Naive thymus-derived CD4-positive, alpha-beta T cell (primary cell): ENCODE measurements around the gene GLIS1. TPM values are rescaled to one million over a fixed set of nuclear protein-coding genes. Genes with fewer than 3 reads are reported as not detected.
"Not testable (repeated sequence)": the region's sequence is repeated elsewhere in the genome, so short reads cannot be mapped to it uniquely, and the experiment has no call there.

Experiments used
- ATAC-seq: fragments of 150-1000 bp; cut with Tn5 transposase; 2 replicates; pipeline ENCODE4 v1.10.0; 2021; ENCODE audit warnings: mild to moderate bottlenecking, moderate library complexity
- CTCF ChIA-PET: fragments of 350-600 bp; sonication (Branson Sonifier 250); formaldehyde crosslinking; loops from one replicate; lab custom pipeline; 2021; ENCODE audit warnings: antibody characterized with exemption; lab: Charles Lee
- POLR2A ChIA-PET: fragments of 350-600 bp; sonication (Branson Sonifier 250); formaldehyde crosslinking; loops from one replicate; lab custom pipeline; 2021; ENCODE audit warnings: antibody characterized with exemption, inconsistent platforms; lab: Charles Lee
- DNase-seq, 9 donors: peaks; one replicate each; pipeline versions ENCODE4 v3.0.0 to v3.0.0-alpha.2; 2020 to 2022; ENCODE audit warnings: mixed read lengths in 1 of 9
- H3K27ac ChIP-seq: one replicate; pipeline ENCODE4 v1.7.0; 2013; ENCODE audit warnings: mild to moderate bottlenecking, low read depth, low read length, moderate library complexity
- H3K27me3 ChIP-seq, 2 donors: one replicate each; pipeline ENCODE4 v1.7.0; 2013; ENCODE audit warnings: low read length in 2 of 2, mild to moderate bottlenecking in 2 of 2, moderate library complexity in 2 of 2; ENCODE audit not compliant: control insufficient read depth in 2 of 2, insufficient read depth in 2 of 2
- H3K36me3 ChIP-seq, 3 experiments: 1 replicate in 2 of 3; 2 replicates in 1 of 3; pipeline ENCODE4 v1.7.0; 2013; ENCODE audit warnings: low read length in 3 of 3, mild to moderate bottlenecking in 3 of 3, moderate library complexity in 1 of 3; ENCODE audit not compliant: insufficient read depth in 3 of 3, control insufficient read depth in 2 of 3
- H3K4me1 ChIP-seq, 2 donors: one replicate each; pipeline ENCODE4 v1.7.0; 2013; ENCODE audit warnings: low read length in 2 of 2, mild to moderate bottlenecking in 2 of 2, moderate library complexity in 1 of 2; ENCODE audit not compliant: control insufficient read depth in 2 of 2, insufficient read depth in 2 of 2
- H3K4me3 ChIP-seq: 2 replicates; pipeline ENCODE4 v1.7.0; 2013; ENCODE audit warnings: mild to moderate bottlenecking, low read length
- H3K9me3 ChIP-seq, 3 experiments: 1 replicate in 2 of 3; 2 replicates in 1 of 3; pipeline ENCODE4 v1.7.0; 2013; ENCODE audit warnings: low read length in 3 of 3; ENCODE audit not compliant: control insufficient read depth in 2 of 3
- H3K27ac Mint-ChIP-seq, 9 donors: one replicate each; pipeline ENCODE4 v1.8.0; 2020 to 2022; ENCODE audit warnings: mixed read lengths in 9 of 9, mild to moderate bottlenecking in 8 of 9, moderate library complexity in 5 of 9, inconsistent platforms in 2 of 9
- H3K27me3 Mint-ChIP-seq, 5 donors: one replicate each; pipeline ENCODE4 v1.8.0; 2021 to 2022; ENCODE audit warnings: mixed read lengths in 5 of 5, mild to moderate bottlenecking in 1 of 5
- H3K36me3 Mint-ChIP-seq, 5 donors: one replicate each; pipeline ENCODE4 v1.8.0; 2020 to 2022; ENCODE audit warnings: mixed read lengths in 5 of 5, mild to moderate bottlenecking in 3 of 5, inconsistent platforms in 1 of 5
- H3K4me1 Mint-ChIP-seq, 7 donors: one replicate each; pipeline ENCODE4 v1.8.0; 2020 to 2022; ENCODE audit warnings: mixed read lengths in 7 of 7, mild to moderate bottlenecking in 3 of 7, inconsistent platforms in 1 of 7
- H3K4me3 Mint-ChIP-seq, 10 donors: one replicate each; pipeline ENCODE4 v1.8.0; 2020 to 2022; ENCODE audit warnings: mild to moderate bottlenecking in 10 of 10, mixed read lengths in 10 of 10, moderate library complexity in 6 of 10, inconsistent platforms in 2 of 10
- H3K9me3 Mint-ChIP-seq, 11 donors: one replicate each; pipeline ENCODE4 v1.8.0; 2020 to 2022; ENCODE audit warnings: mixed read lengths in 11 of 11, mild to moderate bottlenecking in 4 of 11, inconsistent platforms in 1 of 11, moderate library complexity in 1 of 11
- intact Hi-C, 2 donors: fragments of 100-400 bp; cut with micrococcal nuclease; formaldehyde crosslinking; loops; one replicate each; pipeline ENCODE4 v1.15.1; 2023
- polyA plus RNA-seq, 2 donors: library from polyadenylated mRNA; unstranded; fragments of 300-500 nt; fragmentation: Illumina TruSeq; gene quantifications; one replicate each; pipeline ENCODE4 v1.2.3, GENCODE V29; 2021
- total RNA-seq, 6 experiments: library from RNA in 5 of 6; stranded (reverse) in 5 of 6; gene quantifications; 1 replicate in 5 of 6; 2 replicates in 1 of 6; pipeline ENCODE4 v1.2.3 and lab custom pipeline; 2021 to 2026

GLIS1 gene
- total and polyA plus RNA-seq, 7 experiments from 2014 or later, result not detected

DNA sequence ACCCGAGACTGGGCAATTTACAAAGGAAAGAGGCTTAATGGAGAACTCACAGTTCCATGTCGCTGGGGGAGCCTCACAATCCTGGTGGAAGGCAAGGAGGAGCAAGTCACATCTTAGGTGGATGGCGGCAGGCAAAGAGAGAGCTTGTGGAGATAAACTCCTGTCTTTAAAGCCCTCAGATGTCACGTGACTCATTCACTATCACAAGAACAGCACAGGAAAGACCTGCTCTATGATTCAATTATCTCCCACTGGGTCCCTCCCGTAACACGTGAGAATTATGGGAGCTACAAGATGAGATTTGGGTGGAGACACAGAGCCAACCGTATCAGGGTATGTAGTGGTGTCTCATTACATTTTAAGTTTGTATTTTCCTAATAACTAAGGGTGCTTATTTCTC lies 21.5 kb upstream of the GLIS1 start:
- H3K9me3 ChIP-seq, H3K27ac Mint-ChIP-seq, DNase-seq, H3K4me3 Mint-ChIP-seq, ATAC-seq, H3K27me3 ChIP-seq, intact Hi-C loops, POLR2A ChIA-PET, H3K27me3 Mint-ChIP-seq, H3K4me1 ChIP-seq, H3K4me1 Mint-ChIP-seq, H3K36me3 ChIP-seq, H3K4me3 ChIP-seq, H3K27ac ChIP-seq, CTCF ChIA-PET: not testable (repeated sequence)
- Mint-ChIP-seq H3K9me3 (peaks cover 0 to 19% (median 4%) of the 10 kb centered on the region in 11 donors), H3K36me3 (peaks cover 3 to 46% (median 36%) of the 10 kb centered on the region in 5 donors)

DNA sequence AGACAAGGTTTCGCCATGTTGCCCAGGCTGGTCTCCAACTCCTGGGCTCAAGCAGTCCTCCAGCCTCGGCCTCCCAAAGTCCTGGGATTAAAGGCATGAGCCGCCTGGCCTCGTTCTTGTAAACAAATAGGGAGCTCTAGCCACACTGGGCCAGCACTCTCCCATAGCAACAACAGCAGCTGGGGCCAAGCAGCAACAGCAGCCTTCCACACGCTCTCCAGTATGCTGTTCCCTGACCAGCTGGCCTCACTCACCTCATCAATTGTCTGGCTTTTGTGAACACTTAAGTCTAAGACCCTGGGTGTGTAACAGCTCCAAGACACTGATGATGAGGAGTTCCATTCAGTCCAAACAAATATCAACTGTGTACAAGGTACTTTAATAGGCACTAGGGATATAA lies 16.9 kb upstream of the GLIS1 start:
- H3K4me1 ChIP-seq, result no peaks in the 10 kb centered on the region
- DNase-seq (no peak), ATAC-seq (no peak)
- Mint-ChIP-seq H3K27me3 (peaks cover 0 to 1% (median 0%) of the 10 kb centered on the region in 5 donors), H3K9me3 (no peaks in the 10 kb centered on the region), H3K4me1 (no peaks in the 10 kb centered on the region), H3K36me3 (peaks cover 0 to 11% (median 4%) of the 10 kb centered on the region in 5 donors), H3K4me3 (no peak overlapping the region), H3K27ac (no peak overlapping the region)
- H3K36me3 ChIP-seq, result no peaks in the 10 kb centered on the region
- CTCF ChIA-PET, result no interaction called here
- intact Hi-C loops, result no loop called here
- H3K27me3 ChIP-seq, result no peaks in the 10 kb centered on the region
- no peak overlapping the region for H3K27ac ChIP-seq
- POLR2A ChIA-PET, result no interaction called here
- no peaks in the 10 kb centered on the region for H3K9me3 ChIP-seq
- H3K4me3 ChIP-seq, result no peak overlapping the region

DNA sequence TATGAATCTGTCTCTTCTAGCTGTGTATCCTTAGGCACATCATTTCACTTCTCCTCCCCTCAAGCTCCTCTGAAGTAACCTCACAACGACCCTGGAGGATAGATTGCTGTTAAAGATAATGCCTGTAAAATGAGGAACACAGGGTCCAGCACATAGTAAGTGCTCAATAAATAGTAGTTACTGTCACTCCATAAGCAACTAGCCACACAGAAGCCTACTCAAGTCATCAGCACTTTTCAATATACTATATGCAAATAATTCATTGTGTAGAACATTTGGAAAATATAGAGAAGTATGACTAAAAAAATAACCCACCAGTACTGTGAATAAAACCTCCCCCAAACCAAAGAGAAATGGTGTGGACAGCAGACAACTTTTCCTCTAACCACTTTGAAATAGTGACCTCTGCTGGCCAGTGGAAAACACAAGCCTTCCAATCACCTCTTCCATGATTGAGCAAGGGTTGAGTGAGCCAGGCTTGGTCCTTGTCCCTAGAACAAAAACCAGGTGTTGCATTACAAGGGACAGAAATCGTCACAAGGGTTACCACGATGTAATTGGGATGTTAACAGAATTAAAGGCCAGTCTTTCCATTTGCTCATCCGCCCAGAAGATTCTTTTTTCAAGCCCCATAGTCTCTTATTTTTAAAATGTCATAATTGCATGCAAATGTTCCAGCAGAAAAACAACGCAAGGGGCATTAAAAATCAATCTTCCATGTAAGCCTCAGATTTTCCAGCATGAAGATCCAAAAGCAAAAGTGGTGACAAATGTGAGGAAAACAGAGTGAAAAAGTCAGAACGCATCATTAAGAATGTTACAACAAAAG lies 15.7 kb upstream of the GLIS1 start:
- ChIA-PET CTCF (interaction anchor here (0.6 kb wide), 1 partner anchor 239 kb away, joined by 4 read pairs; no protein-coding TSS in a partner anchor), POLR2A (no interaction called here)
- Histone ChIP-seq H3K9me3 (no peaks in the 10 kb centered on the region), H3K27ac (no peak overlapping the region), H3K4me3 (no peak overlapping the region), H3K27me3 (no peaks in the 10 kb centered on the region), H3K4me1 (no peaks in the 10 kb centered on the region), H3K36me3 (no peaks in the 10 kb centered on the region)
- peak in 2 of 9 donors; percentile 2 to 7 for DNase-seq
- no peaks in the 10 kb centered on the region for H3K4me1 Mint-ChIP-seq
- H3K27ac Mint-ChIP-seq, result no peak overlapping the region
- ATAC-seq, result no peak
- H3K27me3 Mint-ChIP-seq, result peaks cover 0 to 1% (median 0%) of the 10 kb centered on the region in 5 donors
- intact Hi-C loops, result loop anchor here (1.0 kb wide), 3 partner anchors 269 to 476 kb away; no protein-coding TSS in a partner anchor
- H3K9me3 Mint-ChIP-seq, result no peaks in the 10 kb centered on the region
- H3K4me3 Mint-ChIP-seq, result no peak overlapping the region
- peaks cover 0 to 4% (median 0%) of the 10 kb centered on the region in 5 donors for H3K36me3 Mint-ChIP-seq

DNA sequence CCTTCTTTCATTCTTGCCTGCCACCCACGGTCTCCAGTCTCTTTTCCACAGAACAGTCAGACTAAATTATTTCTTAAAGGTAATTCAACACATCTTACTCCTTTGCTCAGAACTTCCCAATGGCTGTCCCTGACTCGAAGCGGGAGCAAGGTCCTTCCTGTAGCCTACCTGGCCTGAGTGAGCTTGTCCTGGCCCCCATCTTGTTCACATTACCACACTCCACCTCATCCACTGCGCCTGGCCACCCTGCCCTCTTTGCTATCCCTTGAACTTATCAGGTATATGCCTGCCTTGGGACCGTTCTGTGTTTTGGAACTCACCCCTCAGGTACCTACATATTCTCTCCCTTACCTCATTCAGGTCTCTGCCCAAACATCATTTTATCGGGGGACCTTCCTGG lies 13.3 kb upstream of the GLIS1 start:
- Mint-ChIP-seq H3K4me1 (no peaks in the 10 kb centered on the region), H3K4me3 (no peak overlapping the region), H3K27me3 (peaks cover 0 to 13% (median 0%) of the 10 kb centered on the region in 5 donors), H3K27ac (no peak overlapping the region), H3K36me3 (no peaks in the 10 kb centered on the region), H3K9me3 (no peaks in the 10 kb centered on the region)
- Histone ChIP-seq H3K27me3 (no peaks in the 10 kb centered on the region), H3K27ac (no peak overlapping the region), H3K36me3 (no peaks in the 10 kb centered on the region), H3K4me1 (no peaks in the 10 kb centered on the region), H3K9me3 (no peaks in the 10 kb centered on the region), H3K4me3 (no peak overlapping the region)
- DNase-seq (no peak), ATAC-seq (no peak)
- intact Hi-C loops, result no loop called here
- ChIA-PET CTCF (no interaction called here), POLR2A (no interaction called here)

DNA sequence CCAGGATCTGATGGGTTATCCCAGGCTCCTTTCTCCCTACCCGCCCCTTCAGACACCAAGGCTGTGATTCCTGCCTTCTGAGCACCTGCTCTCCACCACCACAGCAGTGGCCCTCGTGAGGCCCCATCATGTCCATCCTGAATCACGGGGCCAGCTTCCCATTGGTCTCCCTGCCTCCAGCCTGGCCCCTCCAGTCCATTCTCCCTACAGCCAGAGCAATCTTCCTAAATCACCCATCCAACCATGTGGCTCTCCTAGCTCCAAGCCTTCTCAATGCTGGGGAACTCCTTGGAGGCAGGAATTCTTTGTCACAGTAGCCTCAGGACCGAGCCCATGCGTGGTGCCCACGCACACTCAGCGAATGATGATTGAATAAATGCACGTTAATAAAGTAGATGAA lies 8.9 kb upstream of the GLIS1 start:
- no peak overlapping the region for H3K4me3 Mint-ChIP-seq
- Histone ChIP-seq H3K27ac (no peak overlapping the region), H3K4me3 (no peak overlapping the region), H3K27me3 (no peaks in the 10 kb centered on the region), H3K9me3 (no peaks in the 10 kb centered on the region), H3K36me3 (no peaks in the 10 kb centered on the region), H3K4me1 (no peaks in the 10 kb centered on the region)
- POLR2A ChIA-PET, result no interaction called here
- H3K9me3 Mint-ChIP-seq, result peaks cover 0 to 15% (median 4%) of the 10 kb centered on the region in 11 donors
- intact Hi-C loops, result no loop called here
- ATAC-seq, result no peak
- no peak for DNase-seq
- CTCF ChIA-PET, result no interaction called here
- H3K27ac Mint-ChIP-seq, result no peak overlapping the region
- no peaks in the 10 kb centered on the region for H3K4me1 Mint-ChIP-seq
- peaks cover 0 to 8% (median 0%) of the 10 kb centered on the region in 5 donors for H3K36me3 Mint-ChIP-seq
- H3K27me3 Mint-ChIP-seq, result peaks cover 7 to 42% (median 12%) of the 10 kb centered on the region in 5 donors

DNA sequence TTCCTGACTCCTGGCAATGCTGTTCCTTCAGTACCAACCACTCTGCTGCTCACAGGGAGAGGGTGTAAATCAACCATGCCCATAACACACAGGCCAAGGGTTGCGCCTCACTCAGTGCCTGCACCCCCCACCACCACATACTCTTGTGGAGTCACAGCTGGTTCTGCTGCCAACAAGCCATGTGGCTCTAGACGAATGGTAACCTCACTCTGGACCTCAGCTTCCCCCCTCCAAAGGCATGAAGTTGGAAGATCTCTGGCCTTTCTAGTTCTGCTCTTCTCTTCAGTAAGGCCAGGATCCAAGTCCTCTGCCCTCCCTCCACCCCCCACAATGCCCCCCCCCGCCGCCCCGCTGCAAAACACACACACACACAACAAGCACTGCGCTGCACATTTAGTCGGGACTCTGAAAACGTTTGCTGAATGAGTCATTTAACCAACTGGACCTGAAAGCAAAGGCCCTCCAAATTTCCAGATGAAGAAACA lies 1.7 kb upstream of the GLIS1 start:
- peaks cover 43 to 70% (median 43%) of the 10 kb centered on the region in 5 donors for H3K27me3 Mint-ChIP-seq
- H3K4me3 Mint-ChIP-seq, result peak overlapping the region in 5 of 10 donors; percentile 17 to 77 (median 49)
- Histone ChIP-seq H3K4me1 (no peaks in the 10 kb centered on the region), H3K27ac (no peak overlapping the region), H3K27me3 (peaks cover 0 to 10% of the 10 kb centered on the region in 2 donors), H3K36me3 (no peaks in the 10 kb centered on the region), H3K4me3 (no peak overlapping the region), H3K9me3 (no peaks in the 10 kb centered on the region)
- H3K27ac Mint-ChIP-seq, result no peak overlapping the region
- DNase-seq (no peak), ATAC-seq (no peak)
- ChIA-PET CTCF (no interaction called here), POLR2A (no interaction called here)
- H3K9me3 Mint-ChIP-seq, result peaks cover 0 to 20% (median 10%) of the 10 kb centered on the region in 11 donors
- intact Hi-C loops, result no loop called here
- H3K4me1 Mint-ChIP-seq, result peaks cover 0 to 7% (median 3%) of the 10 kb centered on the region in 7 donors
- peaks cover 0 to 17% (median 5%) of the 10 kb centered on the region in 5 donors for H3K36me3 Mint-ChIP-seq
